Uterus (tissue), 2 donors: ENCODE results near the gene TCEANC.

Source experiments
- POLR2A ChIP-seq, 2 donors: fragments of 450-650 bp; IDR thresholded peaks; one replicate each; pipeline ENCODE4 v1.6.1; 2016; ENCODE audit warnings: antibody characterized with exemption in 2 of 2, mild to moderate bottlenecking in 1 of 2, moderate library complexity in 1 of 2
- TF ChIP-seq, protein P1 (sequence below), 4 experiments: fragments of 200-600 bp in 2 of 4; fragments of 450-650 bp in 2 of 4; sonication (generic) in 2 of 4; IDR thresholded peaks; one replicate each; pipeline ENCODE4 v1.5.1; 2016 to 2019; ENCODE audit warnings: antibody characterized with exemption in 4 of 4, mild to moderate bottlenecking in 2 of 4, moderate library complexity in 1 of 4

DNA sequence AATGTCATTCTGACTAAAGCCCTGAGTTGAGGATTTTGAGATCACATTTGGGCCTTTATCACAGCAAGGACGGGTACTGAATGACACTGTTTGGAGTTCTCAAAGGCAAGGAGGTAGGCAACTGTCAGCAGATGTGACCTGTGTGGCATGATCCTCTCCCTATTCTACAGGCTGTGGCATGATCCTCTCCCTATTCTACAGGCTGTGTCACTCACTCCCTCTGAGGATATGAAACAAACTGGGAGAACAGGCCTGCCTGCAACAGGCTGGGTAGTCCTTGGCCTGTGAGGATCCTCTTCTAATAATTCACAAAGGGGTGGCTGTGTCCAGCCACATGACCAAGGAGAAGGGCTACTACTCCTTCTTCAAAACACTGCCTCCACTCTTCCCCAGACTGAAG, 14.9 kb upstream of the TCEANC start:
- TF ChIP-seq, protein P1, sequence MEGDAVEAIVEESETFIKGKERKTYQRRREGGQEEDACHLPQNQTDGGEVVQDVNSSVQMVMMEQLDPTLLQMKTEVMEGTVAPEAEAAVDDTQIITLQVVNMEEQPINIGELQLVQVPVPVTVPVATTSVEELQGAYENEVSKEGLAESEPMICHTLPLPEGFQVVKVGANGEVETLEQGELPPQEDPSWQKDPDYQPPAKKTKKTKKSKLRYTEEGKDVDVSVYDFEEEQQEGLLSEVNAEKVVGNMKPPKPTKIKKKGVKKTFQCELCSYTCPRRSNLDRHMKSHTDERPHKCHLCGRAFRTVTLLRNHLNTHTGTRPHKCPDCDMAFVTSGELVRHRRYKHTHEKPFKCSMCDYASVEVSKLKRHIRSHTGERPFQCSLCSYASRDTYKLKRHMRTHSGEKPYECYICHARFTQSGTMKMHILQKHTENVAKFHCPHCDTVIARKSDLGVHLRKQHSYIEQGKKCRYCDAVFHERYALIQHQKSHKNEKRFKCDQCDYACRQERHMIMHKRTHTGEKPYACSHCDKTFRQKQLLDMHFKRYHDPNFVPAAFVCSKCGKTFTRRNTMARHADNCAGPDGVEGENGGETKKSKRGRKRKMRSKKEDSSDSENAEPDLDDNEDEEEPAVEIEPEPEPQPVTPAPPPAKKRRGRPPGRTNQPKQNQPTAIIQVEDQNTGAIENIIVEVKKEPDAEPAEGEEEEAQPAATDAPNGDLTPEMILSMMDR (IDR thresholded peaks at IDR 0.05), result no peak
- no peak for TF ChIP-seq POLR2A (IDR thresholded peaks at IDR 0.05)
